ENCODE measurements around the gene GRM8.

Gene GRM8

GRCh38 chr7:127041689-127042452, 210.9 kb downstream of the GRM8 start:
- Histone ChIP-seq H3K27me3 (ENCODE audit: control insufficient read depth, low read length) (no peaks in the 10 kb centered on the region), H3K36me3 (ENCODE audit: control insufficient read depth, low read length) (no peaks in the 10 kb centered on the region), H3K4me1 (ENCODE audit: control insufficient read depth, low read length) (no peaks in the 10 kb centered on the region), H3K4me3 (ENCODE audit: low read length) (no peak overlapping the region), H3F3A (ENCODE audit: control insufficient read depth, insufficient read depth) (no peaks in the 10 kb centered on the region), H3K27ac (ENCODE audit: low read depth, low read length) (no peak overlapping the region), H4K20me1 (ENCODE audit: control insufficient read depth, insufficient read depth, low read depth, low read length) (no peaks in the 10 kb centered on the region), H3K4me2 (ENCODE audit: low read length) (no peak overlapping the region), H3K79me2 (ENCODE audit: control insufficient read depth, low read length) (no peaks in the 10 kb centered on the region), H3K9me2 (replicated peaks; ENCODE audit: control insufficient read depth, low read length) (peaks cover 4% of the 10 kb centered on the region; the same call in 1 of the 2 replicates), H3K9me3 (ENCODE audit: control insufficient read depth, insufficient read depth, low read length) (no peaks in the 10 kb centered on the region)
- TF ChIP-seq EZH2phosphoT487 (IDR thresholded peaks at IDR 0.05; ENCODE audit: borderline replicate concordance, low read length) (no peak), CTCF (IDR thresholded peaks at IDR 0.05; ENCODE audit: low read depth, low read length, poor library complexity, severe bottlenecking) (no peak)

GRCh38 chr7:127040042-127040441, 212.7 kb downstream of the GRM8 start:
- Histone ChIP-seq H3K9me3 (ENCODE audit: control insufficient read depth, insufficient read depth, low read length) (no peaks in the 10 kb centered on the region), H3K9me2 (replicated peaks; ENCODE audit: control insufficient read depth, low read length) (peaks cover 4% of the 10 kb centered on the region; the same call in 1 of the 2 replicates), H3K36me3 (ENCODE audit: control insufficient read depth, low read length) (no peaks in the 10 kb centered on the region), H3K4me2 (ENCODE audit: low read length) (no peak overlapping the region), H3F3A (ENCODE audit: control insufficient read depth, insufficient read depth) (no peaks in the 10 kb centered on the region), H3K27ac (ENCODE audit: low read depth, low read length) (no peak overlapping the region), H3K4me1 (ENCODE audit: control insufficient read depth, low read length) (no peaks in the 10 kb centered on the region), H3K4me3 (ENCODE audit: low read length) (no peak overlapping the region), H3K79me2 (ENCODE audit: control insufficient read depth, low read length) (no peaks in the 10 kb centered on the region), H4K20me1 (ENCODE audit: control insufficient read depth, insufficient read depth, low read depth, low read length) (no peaks in the 10 kb centered on the region), H3K27me3 (ENCODE audit: control insufficient read depth, low read length) (no peaks in the 10 kb centered on the region)
- no peak for TF ChIP-seq CTCF (IDR thresholded peaks at IDR 0.05; ENCODE audit: low read depth, low read length, poor library complexity, severe bottlenecking)
- no peak for TF ChIP-seq EZH2phosphoT487 (IDR thresholded peaks at IDR 0.05; ENCODE audit: borderline replicate concordance, low read length)

- H3K4me3 ChIP-seq (ENCODE audit: low read length) = no peak overlapping the region
- H3K36me3 ChIP-seq (ENCODE audit: control insufficient read depth, low read length) = no peaks in the 10 kb centered on the region
- H3K79me2 ChIP-seq (ENCODE audit: control insufficient read depth, low read length) = no peaks in the 10 kb centered on the region
- H3F3A ChIP-seq (ENCODE audit: control insufficient read depth, insufficient read depth) = no peaks in the 10 kb centered on the region
- H3K9me2 ChIP-seq (replicated peaks; ENCODE audit: control insufficient read depth, low read length) = peaks cover 4% of the 10 kb centered on the region; the same call in 1 of the 2 replicates
- no peak overlapping the region for H3K4me2 ChIP-seq (ENCODE audit: low read length)
- no peak overlapping the region for H3K27ac ChIP-seq (ENCODE audit: low read depth, low read length)
- no peaks in the 10 kb centered on the region for H4K20me1 ChIP-seq (ENCODE audit: control insufficient read depth, insufficient read depth, low read depth, low read length)
- H3K9me3 ChIP-seq (ENCODE audit: control insufficient read depth, insufficient read depth, low read length) = no peaks in the 10 kb centered on the region
- H3K27me3 ChIP-seq (ENCODE audit: control insufficient read depth, low read length) = no peaks in the 10 kb centered on the region
- TF ChIP-seq EZH2phosphoT487 (IDR thresholded peaks at IDR 0.05; ENCODE audit: borderline replicate concordance, low read length) (no peak), CTCF (IDR thresholded peaks at IDR 0.05; ENCODE audit: low read depth, low read length, poor library complexity, severe bottlenecking) (no peak)
- H3K4me1 ChIP-seq (ENCODE audit: control insufficient read depth, low read length) = no peaks in the 10 kb centered on the region
Observed at GRCh38 chr7:127039541-127039940, 213.2 kb downstream of the GRM8 start.
